ENCODE measurements around the gene PLEKHG5.

Gene PLEKHG5

GRCh38 chr1:6475381-6476133, 15.9 kb downstream of the PLEKHG5 start:
- DNase-seq = peak; percentile 32

GRCh38 chr1:6474815-6475282, 16.6 kb downstream of the PLEKHG5 start:
- DNase-seq = no peak

- DNase-seq = no peak
Observed at GRCh38 chr1:6473974-6474814, 17.3 kb downstream of the PLEKHG5 start.

- DNase-seq = no peak
Observed at GRCh38 chr1:6473156-6473555, 18.3 kb downstream of the PLEKHG5 start.

GRCh38 chr1:6472391-6472790, 19.1 kb downstream of the PLEKHG5 start:
- DNase-seq = no peak

- no peak for DNase-seq
Observed at GRCh38 chr1:6471970-6472368, 19.5 kb downstream of the PLEKHG5 start.

GRCh38 chr1:6471086-6471969, 20.1 kb downstream of the PLEKHG5 start:
- DNase-seq = no peak

- no peak for DNase-seq
Observed at GRCh38 chr1:6470132-6471085, 21.1 kb downstream of the PLEKHG5 start.

GRCh38 chr1:6468729-6469461, 22.6 kb downstream of the PLEKHG5 start:
- no peak for DNase-seq

GRCh38 chr1:6467744-6468688, 23.5 kb downstream of the PLEKHG5 start:
- DNase-seq = no peak

- DNase-seq = no peak
Observed at GRCh38 chr1:6467224-6467623, 24.2 kb downstream of the PLEKHG5 start.

GRCh38 chr1:6466751-6467150, 24.7 kb downstream of the PLEKHG5 start:
- no peak for DNase-seq

- no peak for DNase-seq
Observed at GRCh38 chr1:6466023-6466422, 25.4 kb downstream of the PLEKHG5 start, which contains the start of gene TNFRSF25. TNFRSF25 (minus strand) TSS chr1:6466173; CDS start chr1:6466107, 66 bp downstream.

GRCh38 chr1:6465461-6466005, 25.9 kb downstream of the PLEKHG5 start:
- DNase-seq = no peak

- no peak for DNase-seq
Observed at GRCh38 chr1:6464915-6465314, 26.6 kb downstream of the PLEKHG5 start.

GRCh38 chr1:6464514-6464836, 27.0 kb downstream of the PLEKHG5 start:
- no peak for DNase-seq

- DNase-seq = no peak
Observed at GRCh38 chr1:6463120-6463412, 28.4 kb downstream of the PLEKHG5 start.

GRCh38 chr1:6462412-6463119, 28.9 kb downstream of the PLEKHG5 start:
- no peak for DNase-seq

All from fibroblast of skin of back (primary cell).